Left ventricle myocardium inferior (tissue), 1 donor: ENCODE data around the gene B3GNT3. TPM values are rescaled to one million over a fixed set of nuclear protein-coding genes. Genes with fewer than 3 reads are reported as not detected.
A peak's percentile ranks its signal among the peaks of the same experiment; 100 is the strongest.

Source experiments
- DNase-seq: peaks from one replicate; pipeline ENCODE4 v3.0.0-alpha.2; 2020
- H3K27ac ChIP-seq: fragments of 200-600 bp; replicated peaks from 2 replicates; pipeline ENCODE4 v1.8.0; 2021
- H3K27me3 ChIP-seq: fragments of 200-600 bp; 2 replicates; pipeline ENCODE4 v1.8.0; 2021; ENCODE audit warnings: low read depth
- H3K36me3 ChIP-seq: fragments of 200-600 bp; 2 replicates; pipeline ENCODE4 v1.8.0; 2021
- H3K4me1 ChIP-seq: fragments of 200-600 bp; 2 replicates; pipeline ENCODE4 v1.8.0; 2021
- H3K4me3 ChIP-seq: fragments of 200-600 bp; 2 replicates; pipeline ENCODE4 v1.8.0; 2021; ENCODE audit warnings: mild to moderate bottlenecking, moderate library complexity
- H3K9me3 ChIP-seq: fragments of 200-600 bp; replicated peaks from 2 replicates; pipeline ENCODE4 v1.8.0; 2021
- CTCF ChIP-seq: fragments of 200-600 bp; IDR thresholded peaks from 2 replicates; pipeline ENCODE4 v1.8.0; 2021; ENCODE audit warnings: antibody characterized with exemption, mild to moderate bottlenecking, borderline replicate concordance
- intact Hi-C: fragments of 100-400 bp; cut with micrococcal nuclease; formaldehyde crosslinking; loops from one replicate; pipeline ENCODE4 v1.11.0; 2022
- total RNA-seq: library from RNA; stranded (reverse); fragmentation: NEBNext Ultra II Directional; extraction: Animal tissue kit (Norgen Biotek cat#: 25700); gene quantifications from one replicate; pipeline ENCODE4 v1.2.1, GENCODE V29; 2021
- donor health status: DM: no; HTN: yes; CAD: no; lungs with severe emphysema.

B3GNT3 gene
- total RNA-seq, 1 donor from 2014 or later: not detected

GRCh38 chr19:17826508-17827056 lies 31.6 kb downstream of the B3GNT3 start:
- intact Hi-C loops: no loop called here
- Histone ChIP-seq H3K27me3 (peaks cover 93% of the 10 kb centered on the region), H3K4me1 (no peaks in the 10 kb centered on the region), H3K36me3 (no peaks in the 10 kb centered on the region), H3K9me3 (no peaks in the 10 kb centered on the region), H3K27ac (no peak overlapping the region), H3K4me3 (no peak overlapping the region)
- no peak for DNase-seq
- no peak for TF ChIP-seq CTCF

- DNase-seq: no peak
- Histone ChIP-seq H3K36me3 (no peaks in the 10 kb centered on the region), H3K9me3 (no peaks in the 10 kb centered on the region), H3K4me3 (peak overlapping the region; percentile 34), H3K27me3 (peaks cover 95% of the 10 kb centered on the region), H3K4me1 (no peaks in the 10 kb centered on the region), H3K27ac (no peak overlapping the region)
- intact Hi-C loops: no loop called here
- no peak for TF ChIP-seq CTCF
Measured at GRCh38 chr19:17829855-17830566, 35.1 kb downstream of the B3GNT3 start.

GRCh38 chr19:17830567-17831418 lies 35.9 kb downstream of the B3GNT3 start:
- H3K9me3 ChIP-seq: no peaks in the 10 kb centered on the region
- H3K27me3 ChIP-seq: peaks cover 97% of the 10 kb centered on the region
- no peak overlapping the region for H3K27ac ChIP-seq
- no peaks in the 10 kb centered on the region for H3K4me1 ChIP-seq
- no peaks in the 10 kb centered on the region for H3K36me3 ChIP-seq
- intact Hi-C loops: no loop called here
- peak overlapping the region; percentile 34 for H3K4me3 ChIP-seq
- no peak for DNase-seq
- no peak for TF ChIP-seq CTCF

- no peak overlapping the region for H3K27ac ChIP-seq
- no peak for TF ChIP-seq CTCF
- DNase-seq: no peak
- H3K4me3 ChIP-seq: peak overlapping the region; percentile 21
- H3K36me3 ChIP-seq: no peaks in the 10 kb centered on the region
- H3K27me3 ChIP-seq: peaks cover 98% of the 10 kb centered on the region
- no peaks in the 10 kb centered on the region for H3K4me1 ChIP-seq
- no peaks in the 10 kb centered on the region for H3K9me3 ChIP-seq
- intact Hi-C loops: no loop called here
Measured at GRCh38 chr19:17831419-17831888, 36.5 kb downstream of the B3GNT3 start.

DNA sequence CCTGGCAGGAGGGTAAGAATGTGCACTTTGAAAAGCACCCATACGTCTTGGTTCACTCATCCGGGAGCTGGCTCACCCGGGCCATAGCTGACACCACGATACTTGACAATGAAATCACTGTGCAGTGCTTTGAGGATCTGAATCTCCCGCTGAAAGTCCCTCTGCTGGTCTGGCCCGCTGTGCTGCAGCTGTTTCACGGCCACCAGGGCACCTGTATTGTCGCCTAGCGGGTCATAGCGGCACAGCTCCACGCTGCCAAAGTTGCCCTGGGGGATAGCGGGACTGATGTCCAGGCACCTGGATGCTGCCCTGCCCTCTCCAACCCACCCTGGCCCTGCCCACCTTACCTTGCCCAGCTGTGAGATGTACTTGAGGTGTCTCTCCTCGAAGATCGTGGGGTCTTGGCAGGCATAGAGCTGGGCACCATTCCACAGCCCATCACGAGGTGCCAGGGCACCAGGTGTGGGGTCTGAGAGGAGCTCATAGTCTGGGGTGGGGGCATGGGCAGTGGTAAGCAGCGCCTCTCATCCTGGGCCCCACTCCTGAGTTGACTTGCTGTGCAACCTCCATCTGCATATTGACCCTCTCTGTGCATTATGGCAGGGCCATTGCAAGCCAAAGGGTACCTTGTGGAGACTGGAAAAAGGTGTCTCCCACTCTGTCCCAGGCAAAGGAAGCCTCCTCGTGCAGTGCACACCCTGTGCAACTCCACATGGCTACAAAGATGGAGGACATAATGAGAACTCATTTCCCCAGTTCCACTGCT lies 37.7 kb downstream of the B3GNT3 start:
- Histone ChIP-seq H3K36me3 (no peaks in the 10 kb centered on the region), H3K27ac (no peak overlapping the region), H3K4me3 (no peak overlapping the region), H3K9me3 (no peaks in the 10 kb centered on the region), H3K27me3 (peaks cover 94% of the 10 kb centered on the region), H3K4me1 (no peaks in the 10 kb centered on the region)
- intact Hi-C loops: no loop called here
- no peak for DNase-seq
- TF ChIP-seq CTCF: no peak
